ENCODE results near the gene KIF20A.

The KIF20A gene

GRCh38 chr5:138216799-138217198 lies 37.9 kb downstream of the KIF20A start:
- H3K4me3 ChIP-seq (ENCODE audit: low read depth, low read length): no peak overlapping the region
- in situ Hi-C loops (cut with HindIII; ENCODE audit: low pct_ligation_motif_present, low sequenced_read_pairs): no loop called here
- no peak for DNase-seq
- peaks cover 2% of the 10 kb centered on the region for H3K36me3 ChIP-seq (replicated peaks)
- H3K27me3 ChIP-seq (replicated peaks): no peaks in the 10 kb centered on the region
- H3K27ac ChIP-seq: no peak overlapping the region
- TF ChIP-seq, protein P1, sequence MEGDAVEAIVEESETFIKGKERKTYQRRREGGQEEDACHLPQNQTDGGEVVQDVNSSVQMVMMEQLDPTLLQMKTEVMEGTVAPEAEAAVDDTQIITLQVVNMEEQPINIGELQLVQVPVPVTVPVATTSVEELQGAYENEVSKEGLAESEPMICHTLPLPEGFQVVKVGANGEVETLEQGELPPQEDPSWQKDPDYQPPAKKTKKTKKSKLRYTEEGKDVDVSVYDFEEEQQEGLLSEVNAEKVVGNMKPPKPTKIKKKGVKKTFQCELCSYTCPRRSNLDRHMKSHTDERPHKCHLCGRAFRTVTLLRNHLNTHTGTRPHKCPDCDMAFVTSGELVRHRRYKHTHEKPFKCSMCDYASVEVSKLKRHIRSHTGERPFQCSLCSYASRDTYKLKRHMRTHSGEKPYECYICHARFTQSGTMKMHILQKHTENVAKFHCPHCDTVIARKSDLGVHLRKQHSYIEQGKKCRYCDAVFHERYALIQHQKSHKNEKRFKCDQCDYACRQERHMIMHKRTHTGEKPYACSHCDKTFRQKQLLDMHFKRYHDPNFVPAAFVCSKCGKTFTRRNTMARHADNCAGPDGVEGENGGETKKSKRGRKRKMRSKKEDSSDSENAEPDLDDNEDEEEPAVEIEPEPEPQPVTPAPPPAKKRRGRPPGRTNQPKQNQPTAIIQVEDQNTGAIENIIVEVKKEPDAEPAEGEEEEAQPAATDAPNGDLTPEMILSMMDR (IDR thresholded peaks at IDR 0.05; ENCODE audit: low read depth, low read length, missing control alignments): no peak

DNA sequence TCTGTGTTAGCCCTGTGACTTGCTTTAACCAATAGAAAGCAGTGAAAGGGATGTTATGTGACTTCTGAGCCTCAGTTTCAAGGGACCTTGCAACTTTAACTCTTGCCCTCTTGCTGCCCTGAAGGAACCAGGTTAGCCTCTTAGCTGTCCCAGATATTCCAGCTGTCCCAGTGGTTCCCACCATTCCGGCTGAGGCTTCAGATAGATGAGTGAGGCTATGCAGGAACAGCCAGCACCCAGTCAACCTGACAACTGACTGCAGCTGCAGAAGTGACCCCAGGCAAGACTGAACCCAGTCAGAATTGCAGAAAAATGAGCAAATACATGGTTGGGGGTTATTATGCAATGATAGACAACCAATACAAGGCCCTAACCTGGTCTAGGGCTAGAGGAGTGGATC lies 44.6 kb downstream of the KIF20A start:
- Histone ChIP-seq H3K36me3 (replicated peaks) (no peaks in the 10 kb centered on the region), H3K27ac (no peak overlapping the region), H3K4me3 (ENCODE audit: low read depth, low read length) (no peak overlapping the region), H3K27me3 (replicated peaks) (no peaks in the 10 kb centered on the region)
- TF ChIP-seq, protein P1 (IDR thresholded peaks at IDR 0.05; ENCODE audit: low read depth, low read length, missing control alignments): no peak
- DNase-seq: no peak
- in situ Hi-C loops (cut with HindIII; ENCODE audit: low pct_ligation_motif_present, low sequenced_read_pairs): no loop called here

- in situ Hi-C loops (cut with HindIII; ENCODE audit: low pct_ligation_motif_present, low sequenced_read_pairs): no loop called here
Measured at GRCh38 chr5:138224712-138225111, 45.8 kb downstream of the KIF20A start.

GRCh38 chr5:138226910-138227309 lies 48.0 kb downstream of the KIF20A start:
- H3K4me3 ChIP-seq (ENCODE audit: low read depth, low read length): no peak overlapping the region
- no peaks in the 10 kb centered on the region for H3K27me3 ChIP-seq (replicated peaks)
- H3K27ac ChIP-seq: no peak overlapping the region
- H3K36me3 ChIP-seq (replicated peaks): no peaks in the 10 kb centered on the region
- in situ Hi-C loops (cut with HindIII; ENCODE audit: low pct_ligation_motif_present, low sequenced_read_pairs): no loop called here
- TF ChIP-seq, protein P1 (IDR thresholded peaks at IDR 0.05; ENCODE audit: low read depth, low read length, missing control alignments): no peak
- DNase-seq: no peak

More at GRCh38 chr5:138224712-138225111, 45.8 kb downstream of the KIF20A start:
- no peak overlapping the region for H3K27ac ChIP-seq
- H3K4me3 ChIP-seq (ENCODE audit: low read depth, low read length): no peak overlapping the region
- no peaks in the 10 kb centered on the region for H3K27me3 ChIP-seq (replicated peaks)
- H3K36me3 ChIP-seq (replicated peaks): no peaks in the 10 kb centered on the region
- TF ChIP-seq, protein P1 (IDR thresholded peaks at IDR 0.05; ENCODE audit: low read depth, low read length, missing control alignments): no peak
- no peak for DNase-seq

- no peak for DNase-seq
- TF ChIP-seq, protein P1 (IDR thresholded peaks at IDR 0.05; ENCODE audit: low read depth, low read length, missing control alignments): no peak
- no peaks in the 10 kb centered on the region for H3K27me3 ChIP-seq (replicated peaks)
- in situ Hi-C loops (cut with HindIII; ENCODE audit: low pct_ligation_motif_present, low sequenced_read_pairs): no loop called here
- no peaks in the 10 kb centered on the region for H3K36me3 ChIP-seq (replicated peaks)
- H3K27ac ChIP-seq: no peak overlapping the region
- H3K4me3 ChIP-seq (ENCODE audit: low read depth, low read length): no peak overlapping the region
Measured at GRCh38 chr5:138229387-138229786, 50.5 kb downstream of the KIF20A start.

DNA sequence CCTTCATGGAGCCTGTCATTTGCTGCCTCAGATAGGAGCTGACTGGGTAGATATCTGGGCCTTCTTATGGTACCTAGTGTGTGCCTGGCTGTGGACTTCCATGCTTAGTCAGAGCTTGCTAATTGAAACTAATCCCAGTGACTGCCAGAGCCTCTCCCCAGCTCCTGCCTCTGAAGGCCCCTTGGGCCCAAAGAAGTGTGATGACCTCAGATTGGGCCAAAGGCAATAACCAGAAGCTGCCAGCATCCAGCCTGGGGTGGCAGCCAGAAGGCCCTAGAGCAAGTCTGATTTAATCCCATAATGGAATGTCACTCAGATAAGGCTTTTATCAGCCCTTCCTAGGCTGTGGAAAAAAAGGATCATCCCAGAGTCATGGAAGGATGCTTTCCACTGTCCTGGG lies 51.3 kb downstream of the KIF20A start:
- no peak for DNase-seq

More for the DNA sequence above, 51.3 kb downstream of the KIF20A start:
- TF ChIP-seq, protein P1 (IDR thresholded peaks at IDR 0.05; ENCODE audit: low read depth, low read length, missing control alignments): no peak
- Histone ChIP-seq H3K27ac (no peak overlapping the region), H3K27me3 (replicated peaks) (no peaks in the 10 kb centered on the region), H3K36me3 (replicated peaks) (no peaks in the 10 kb centered on the region), H3K4me3 (ENCODE audit: low read depth, low read length) (no peak overlapping the region)
- in situ Hi-C loops (cut with HindIII; ENCODE audit: low pct_ligation_motif_present, low sequenced_read_pairs): no loop called here
